C4-2B (cell line): ENCODE measurements around the gene TIPRL.

ENCODE experiments used
- CTCF ChIP-seq: fragments of 450-650 bp; conservative IDR thresholded peaks from 2 replicates; pipeline ENCODE4 v1.5.1; 2017; ENCODE audit warnings: mild to moderate bottlenecking
- ZFX ChIP-seq: fragments of 450-650 bp; IDR thresholded peaks from 2 replicates; pipeline ENCODE4 v1.6.1; 2017

- no peak for TF ChIP-seq CTCF
- no peak for TF ChIP-seq ZFX
Observed at GRCh38 chr1:168141871-168142385, 36.8 kb upstream of the TIPRL start.
